ENCODE measurements around the gene VRK1.

VRK1 gene

GRCh38 chr14:96889091-96889490 is 91.9 kb downstream of the VRK1 start:
- no peak overlapping the region for H3K4me2 ChIP-seq (ENCODE audit: low read length)
- TF ChIP-seq, protein P1, sequence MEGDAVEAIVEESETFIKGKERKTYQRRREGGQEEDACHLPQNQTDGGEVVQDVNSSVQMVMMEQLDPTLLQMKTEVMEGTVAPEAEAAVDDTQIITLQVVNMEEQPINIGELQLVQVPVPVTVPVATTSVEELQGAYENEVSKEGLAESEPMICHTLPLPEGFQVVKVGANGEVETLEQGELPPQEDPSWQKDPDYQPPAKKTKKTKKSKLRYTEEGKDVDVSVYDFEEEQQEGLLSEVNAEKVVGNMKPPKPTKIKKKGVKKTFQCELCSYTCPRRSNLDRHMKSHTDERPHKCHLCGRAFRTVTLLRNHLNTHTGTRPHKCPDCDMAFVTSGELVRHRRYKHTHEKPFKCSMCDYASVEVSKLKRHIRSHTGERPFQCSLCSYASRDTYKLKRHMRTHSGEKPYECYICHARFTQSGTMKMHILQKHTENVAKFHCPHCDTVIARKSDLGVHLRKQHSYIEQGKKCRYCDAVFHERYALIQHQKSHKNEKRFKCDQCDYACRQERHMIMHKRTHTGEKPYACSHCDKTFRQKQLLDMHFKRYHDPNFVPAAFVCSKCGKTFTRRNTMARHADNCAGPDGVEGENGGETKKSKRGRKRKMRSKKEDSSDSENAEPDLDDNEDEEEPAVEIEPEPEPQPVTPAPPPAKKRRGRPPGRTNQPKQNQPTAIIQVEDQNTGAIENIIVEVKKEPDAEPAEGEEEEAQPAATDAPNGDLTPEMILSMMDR (IDR thresholded peaks at IDR 0.05; ENCODE audit: low read depth, low read length, poor library complexity, severe bottlenecking): no peak
- TF ChIP-seq EZH2phosphoT487 (IDR thresholded peaks at IDR 0.05; ENCODE audit: borderline replicate concordance, low read length): no peak
- no peak overlapping the region for H3K27ac ChIP-seq (ENCODE audit: low read depth, low read length)
- H3K36me3 ChIP-seq (ENCODE audit: control insufficient read depth, low read length): peaks cover 3% of the 10 kb centered on the region; the same call in 1 of the 2 replicates
- no peaks in the 10 kb centered on the region for H3K27me3 ChIP-seq (ENCODE audit: control insufficient read depth, low read length)
- H3K4me1 ChIP-seq (ENCODE audit: control insufficient read depth, low read length): 0 out of 2 replicates have a peak, but pooled peaks cover 3% of the 10 kb centered on the region
- H3K9me2 ChIP-seq (replicated peaks; ENCODE audit: control insufficient read depth, low read length): no peaks in the 10 kb centered on the region
- H4K20me1 ChIP-seq (ENCODE audit: control insufficient read depth, insufficient read depth, low read depth, low read length): 0 out of 2 replicates have a peak, but pooled peaks cover 4% of the 10 kb centered on the region
- H3K79me2 ChIP-seq (ENCODE audit: control insufficient read depth, low read length): no peaks in the 10 kb centered on the region
- no peak overlapping the region for H3K4me3 ChIP-seq (ENCODE audit: low read length)
- H3F3A ChIP-seq (ENCODE audit: control insufficient read depth, insufficient read depth): no peaks in the 10 kb centered on the region
- H3K9me3 ChIP-seq (ENCODE audit: control insufficient read depth, insufficient read depth, low read length): no peaks in the 10 kb centered on the region

GRCh38 chr14:96893966-96894622 is 96.9 kb downstream of the VRK1 start:
- Histone ChIP-seq H3K9me2 (replicated peaks; ENCODE audit: control insufficient read depth, low read length) (no peaks in the 10 kb centered on the region), H3K4me2 (ENCODE audit: low read length) (no peak overlapping the region), H3K4me1 (ENCODE audit: control insufficient read depth, low read length) (no peaks in the 10 kb centered on the region), H3K4me3 (ENCODE audit: low read length) (no peak overlapping the region), H3K27ac (ENCODE audit: low read depth, low read length) (no peak overlapping the region), H3K36me3 (ENCODE audit: control insufficient read depth, low read length) (no peaks in the 10 kb centered on the region), H3K9me3 (ENCODE audit: control insufficient read depth, insufficient read depth, low read length) (no peaks in the 10 kb centered on the region), H3K27me3 (ENCODE audit: control insufficient read depth, low read length) (no peaks in the 10 kb centered on the region), H3K79me2 (ENCODE audit: control insufficient read depth, low read length) (no peaks in the 10 kb centered on the region), H4K20me1 (ENCODE audit: control insufficient read depth, insufficient read depth, low read depth, low read length) (no peaks in the 10 kb centered on the region), H3F3A (ENCODE audit: control insufficient read depth, insufficient read depth) (no peaks in the 10 kb centered on the region)
- TF ChIP-seq, protein P1 (IDR thresholded peaks at IDR 0.05; ENCODE audit: low read depth, low read length, poor library complexity, severe bottlenecking): no peak

- no peaks in the 10 kb centered on the region for H3K79me2 ChIP-seq (ENCODE audit: control insufficient read depth, low read length)
- no peaks in the 10 kb centered on the region for H3K36me3 ChIP-seq (ENCODE audit: control insufficient read depth, low read length)
- no peaks in the 10 kb centered on the region for H3F3A ChIP-seq (ENCODE audit: control insufficient read depth, insufficient read depth)
- no peak overlapping the region for H3K4me3 ChIP-seq (ENCODE audit: low read length)
- H3K27me3 ChIP-seq (ENCODE audit: control insufficient read depth, low read length): no peaks in the 10 kb centered on the region
- TF ChIP-seq, protein P1 (IDR thresholded peaks at IDR 0.05; ENCODE audit: low read depth, low read length, poor library complexity, severe bottlenecking): no peak
- no peak for TF ChIP-seq EZH2phosphoT487 (IDR thresholded peaks at IDR 0.05; ENCODE audit: borderline replicate concordance, low read length)
- H3K9me3 ChIP-seq (ENCODE audit: control insufficient read depth, insufficient read depth, low read length): no peaks in the 10 kb centered on the region
- no peak overlapping the region for H3K4me2 ChIP-seq (ENCODE audit: low read length)
- H4K20me1 ChIP-seq (ENCODE audit: control insufficient read depth, insufficient read depth, low read depth, low read length): no peaks in the 10 kb centered on the region
- H3K9me2 ChIP-seq (replicated peaks; ENCODE audit: control insufficient read depth, low read length): no peaks in the 10 kb centered on the region
- no peaks in the 10 kb centered on the region for H3K4me1 ChIP-seq (ENCODE audit: control insufficient read depth, low read length)
- no peak overlapping the region for H3K27ac ChIP-seq (ENCODE audit: low read depth, low read length)
Measured at GRCh38 chr14:96894966-96895365, 97.8 kb downstream of the VRK1 start.
